Activated naive CD8-positive, alpha-beta T cell treated with anti-CD3 and anti-CD28 coated beads, Interleukin-2, amount 10 ng/mL, durations not matched to agents 7 days and 5 days (primary cell): ENCODE results near the gene PUS7L. TPM values are rescaled to one million over a fixed set of nuclear protein-coding genes. Genes with fewer than 3 reads are reported as not detected.

Source experiments
- ATAC-seq: fragments of 150-1000 bp; cut with Tn5 transposase; one replicate; pipeline ENCODE4 v1.10.0; 2021; ENCODE audit warnings: low read depth, moderate library complexity
- POLR2A ChIA-PET: fragments of 350-600 bp; sonication (Branson Sonifier 250); formaldehyde crosslinking; loops from one replicate; lab custom pipeline; 2021; ENCODE audit warnings: antibody characterized with exemption; lab: Charles Lee
- DNase-seq: peaks from one replicate; pipeline ENCODE4 v3.0.0; 2021
- H3K27ac Mint-ChIP-seq: one replicate; pipeline ENCODE4 v1.8.0; 2022; ENCODE audit warnings: mild to moderate bottlenecking, mixed read lengths
- H3K27me3 Mint-ChIP-seq: one replicate; pipeline ENCODE4 v1.8.0; 2022; ENCODE audit warnings: mild to moderate bottlenecking, moderate library complexity, mixed read lengths
- H3K36me3 Mint-ChIP-seq: one replicate; pipeline ENCODE4 v1.8.0; 2021; ENCODE audit warnings: mild to moderate bottlenecking, mixed read lengths
- H3K4me1 Mint-ChIP-seq: one replicate; pipeline ENCODE4 v1.8.0; 2021; ENCODE audit warnings: mixed read lengths
- H3K4me3 Mint-ChIP-seq: one replicate; pipeline ENCODE4 v1.8.0; 2022; ENCODE audit warnings: mild to moderate bottlenecking, moderate library complexity, mixed read lengths
- H3K9me3 Mint-ChIP-seq: one replicate; pipeline ENCODE4 v1.8.0; 2021; ENCODE audit warnings: mixed read lengths
- total RNA-seq, 2 experiments: library from RNA; stranded (reverse); gene quantifications; one replicate each; pipeline ENCODE4 v1.2.3, GENCODE V29; 2021

The PUS7L gene
- total RNA-seq, 2 experiments from 2014 or later, result 21.7 to 26.3 TPM

GRCh38 chr12:43676183-43676813, 82.3 kb downstream of the PUS7L start:
- POLR2A ChIA-PET, result no interaction called here
- Mint-ChIP-seq H3K9me3 (no peaks in the 10 kb centered on the region), H3K36me3 (no peaks in the 10 kb centered on the region), H3K27ac (no peak overlapping the region), H3K4me3 (no peak overlapping the region), H3K4me1 (no peaks in the 10 kb centered on the region), H3K27me3 (peaks cover 15% of the 10 kb centered on the region)
- no peak for DNase-seq
- no peak for ATAC-seq

- DNase-seq, result no peak
- no peaks in the 10 kb centered on the region for H3K4me1 Mint-ChIP-seq
- H3K4me3 Mint-ChIP-seq, result no peak overlapping the region
- H3K27me3 Mint-ChIP-seq, result peaks cover 16% of the 10 kb centered on the region
- H3K9me3 Mint-ChIP-seq, result no peaks in the 10 kb centered on the region
- POLR2A ChIA-PET, result no interaction called here
- ATAC-seq, result no peak
- no peaks in the 10 kb centered on the region for H3K36me3 Mint-ChIP-seq
- no peak overlapping the region for H3K27ac Mint-ChIP-seq
Measured at GRCh38 chr12:43675048-43675904, 83.3 kb downstream of the PUS7L start.

GRCh38 chr12:43669373-43669772, 89.2 kb downstream of the PUS7L start:
- no peaks in the 10 kb centered on the region for H3K36me3 Mint-ChIP-seq
- DNase-seq, result no peak
- H3K4me3 Mint-ChIP-seq, result no peak overlapping the region
- ATAC-seq, result no peak
- POLR2A ChIA-PET, result no interaction called here
- H3K27me3 Mint-ChIP-seq, result peaks cover 6% of the 10 kb centered on the region
- H3K4me1 Mint-ChIP-seq, result no peaks in the 10 kb centered on the region
- H3K9me3 Mint-ChIP-seq, result no peaks in the 10 kb centered on the region
- no peak overlapping the region for H3K27ac Mint-ChIP-seq

Other genes starting within 250 kb of the PUS7L start
- not detected for gene ADAMTS20, start 206.6 kb downstream of the PUS7L start, total RNA-seq
- gene IRAK4, start 161 bp upstream of the PUS7L start, total RNA-seq, result 10 to 100 TPM; 43.4 to 46.0 TPM
- gene TWF1, start 47.5 kb upstream of the PUS7L start, total RNA-seq, result 10 to 100 TPM; 27.2 to 29.0 TPM
- gene TMEM117, start 77.3 kb upstream of the PUS7L start, total RNA-seq, result 1 to 10 TPM in 1 of 2 experiments, under 1 TPM in 1; 0.58 to 1.0 TPM